ENCODE data around the gene EYA2.
"Not testable (repeated sequence)": the region's sequence is repeated elsewhere in the genome, so short reads cannot be mapped to it uniquely, and the experiment has no call there.

EYA2 gene

DNA sequence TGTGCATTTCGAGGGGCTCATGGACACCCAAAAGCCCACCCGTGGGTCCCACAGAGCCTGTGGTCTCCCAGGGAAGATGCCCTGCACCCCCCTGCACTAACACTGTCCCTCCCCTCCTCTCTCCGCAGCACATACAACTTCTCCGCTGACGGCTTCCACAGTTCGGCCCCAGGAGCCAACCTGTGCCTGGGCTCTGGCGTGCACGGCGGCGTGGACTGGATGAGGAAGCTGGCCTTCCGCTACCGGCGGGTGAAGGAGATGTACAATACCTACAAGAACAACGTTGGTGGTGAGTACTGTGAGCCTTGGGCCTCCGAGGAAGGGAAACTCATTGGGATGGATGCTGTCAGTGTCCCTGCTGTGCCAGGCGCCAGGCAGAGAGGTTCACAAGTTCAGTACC, 277.9 kb downstream of the EYA2 start:
- WGBS: 92% methylated on average over 16 of the region's 16 CpGs
- Histone ChIP-seq H3K4me1 (ENCODE audit: insufficient read depth, low read length) (no peaks in the 10 kb centered on the region), H3K27ac (ENCODE audit: low read depth, low read length) (no peak overlapping the region), H3K36me3 (ENCODE audit: insufficient read depth, low read length) (no peaks in the 10 kb centered on the region), H3K9me3 (ENCODE audit: insufficient read depth, low read depth, low read length) (no peaks in the 10 kb centered on the region), H3K9ac (ENCODE audit: low read depth, low read length) (no peak overlapping the region), H3K4me3 (ENCODE audit: low read length) (no peak overlapping the region), H3K27me3 (ENCODE audit: insufficient read depth, low read length) (no peaks in the 10 kb centered on the region)

DNA sequence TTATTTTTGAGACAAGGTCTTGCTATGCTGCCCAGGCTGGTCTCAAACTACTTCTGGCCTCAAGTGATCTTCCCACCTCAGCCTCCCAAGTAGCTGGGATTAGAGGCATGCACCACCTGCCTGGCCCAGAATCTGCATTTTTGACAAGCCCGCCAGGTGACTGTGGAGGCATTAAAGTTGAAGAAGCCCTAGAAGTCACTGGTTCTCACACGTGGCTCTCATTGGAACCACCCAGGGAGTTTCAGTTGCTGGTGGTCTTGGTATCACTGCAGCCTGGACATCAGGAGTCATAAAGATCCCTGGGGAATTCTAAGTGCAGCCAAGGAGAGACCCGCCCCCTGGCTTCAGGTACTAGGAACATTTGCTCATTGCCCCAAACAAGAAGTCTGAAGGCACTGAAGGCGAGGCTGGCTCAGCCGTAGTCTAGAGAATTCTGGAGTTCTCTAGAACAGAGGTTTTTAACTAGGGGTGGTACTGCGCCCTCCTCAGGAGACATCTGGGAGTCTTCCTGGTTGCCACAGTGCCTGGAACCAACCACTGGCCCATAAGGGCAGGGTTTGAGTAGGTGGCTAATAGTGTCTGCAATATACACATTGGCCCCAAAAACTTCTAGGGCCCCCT, 279.1 kb downstream of the EYA2 start:
- H3K9ac ChIP-seq (ENCODE audit: low read depth, low read length): no peak overlapping the region
- no peaks in the 10 kb centered on the region for H3K4me1 ChIP-seq (ENCODE audit: insufficient read depth, low read length)
- no peak overlapping the region for H3K27ac ChIP-seq (ENCODE audit: low read depth, low read length)
- H3K4me3 ChIP-seq (ENCODE audit: low read length): no peak overlapping the region
- 88% methylated on average over 6 of the region's 6 CpGs for WGBS
- H3K36me3 ChIP-seq (ENCODE audit: insufficient read depth, low read length): no peaks in the 10 kb centered on the region
- H3K27me3 ChIP-seq (ENCODE audit: insufficient read depth, low read length): no peaks in the 10 kb centered on the region
- H3K9me3 ChIP-seq (ENCODE audit: insufficient read depth, low read depth, low read length): no peaks in the 10 kb centered on the region

- Histone ChIP-seq H3K4me1 (ENCODE audit: insufficient read depth, low read length) (no peaks in the 10 kb centered on the region), H3K27me3 (ENCODE audit: insufficient read depth, low read length) (no peaks in the 10 kb centered on the region), H3K4me3 (ENCODE audit: low read length) (no peak overlapping the region), H3K27ac (ENCODE audit: low read depth, low read length) (no peak overlapping the region), H3K9me3 (ENCODE audit: insufficient read depth, low read depth, low read length) (no peaks in the 10 kb centered on the region), H3K36me3 (ENCODE audit: insufficient read depth, low read length) (no peaks in the 10 kb centered on the region), H3K9ac (ENCODE audit: low read depth, low read length) (no peak overlapping the region)
- WGBS: 93% methylated on average over 21 of the region's 21 CpGs
Measured at GRCh38 chr20:47174456-47175243, 280.0 kb downstream of the EYA2 start.

DNA sequence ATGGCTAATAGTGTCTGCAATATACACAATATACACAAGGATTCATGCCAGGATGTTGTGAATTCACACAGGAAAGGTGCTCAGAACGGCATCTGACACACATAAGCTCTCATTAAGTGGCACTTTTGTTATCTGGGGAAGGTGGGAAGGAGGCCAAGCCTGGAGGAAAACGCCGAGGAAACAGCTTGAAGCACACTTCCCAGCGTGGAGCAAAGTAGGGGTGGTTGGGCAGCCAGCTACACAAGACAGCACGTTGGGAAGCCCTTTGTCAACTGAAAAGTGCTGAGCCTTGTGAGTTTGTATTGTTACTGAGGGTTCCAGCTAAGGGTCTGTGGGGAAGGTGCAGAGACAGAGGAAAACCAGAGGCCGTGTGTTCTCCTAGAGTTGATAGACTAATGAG, 280.9 kb downstream of the EYA2 start:
- WGBS: 59% methylated on average over 6 of the region's 6 CpGs

DNA sequence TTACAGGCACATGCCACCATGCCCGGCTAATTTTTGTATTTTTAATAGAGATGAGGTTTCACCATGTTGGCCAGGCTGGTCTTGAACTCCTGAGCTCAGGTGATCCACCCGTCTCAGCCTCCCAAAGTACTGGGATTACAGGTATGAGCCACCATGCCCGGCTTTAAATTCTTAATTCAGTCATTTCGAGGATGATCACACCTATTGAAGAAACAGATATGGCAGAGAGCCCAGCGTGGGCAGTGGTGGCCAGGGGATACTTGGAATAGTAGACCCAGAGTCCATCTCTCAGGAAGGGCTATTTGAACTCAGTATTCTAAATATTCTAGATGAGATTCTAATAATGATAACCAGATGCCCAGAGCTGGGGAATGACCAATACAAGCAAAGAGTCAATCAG, 281.6 kb downstream of the EYA2 start:
- not testable (repeated sequence) for H3K27ac ChIP-seq (ENCODE audit: low read depth, low read length); H3K4me1 ChIP-seq (ENCODE audit: insufficient read depth, low read length); H3K9ac ChIP-seq (ENCODE audit: low read depth, low read length); H3K27me3 ChIP-seq (ENCODE audit: insufficient read depth, low read length); H3K9me3 ChIP-seq (ENCODE audit: insufficient read depth, low read depth, low read length); H3K36me3 ChIP-seq (ENCODE audit: insufficient read depth, low read length); H3K4me3 ChIP-seq (ENCODE audit: low read length)
- WGBS: 78% methylated on average over 5 of the region's 5 CpGs

More for the DNA sequence above, 280.9 kb downstream of the EYA2 start:
- no peak overlapping the region for H3K9ac ChIP-seq (ENCODE audit: low read depth, low read length)
- H3K9me3 ChIP-seq (ENCODE audit: insufficient read depth, low read depth, low read length): no peaks in the 10 kb centered on the region
- H3K27me3 ChIP-seq (ENCODE audit: insufficient read depth, low read length): no peaks in the 10 kb centered on the region
- H3K36me3 ChIP-seq (ENCODE audit: insufficient read depth, low read length): no peaks in the 10 kb centered on the region
- H3K4me1 ChIP-seq (ENCODE audit: insufficient read depth, low read length): no peaks in the 10 kb centered on the region
- no peak overlapping the region for H3K27ac ChIP-seq (ENCODE audit: low read depth, low read length)
- H3K4me3 ChIP-seq (ENCODE audit: low read length): no peak overlapping the region

- H3K36me3 ChIP-seq (ENCODE audit: insufficient read depth, low read length): no peaks in the 10 kb centered on the region
- no peaks in the 10 kb centered on the region for H3K27me3 ChIP-seq (ENCODE audit: insufficient read depth, low read length)
- H3K9me3 ChIP-seq (ENCODE audit: insufficient read depth, low read depth, low read length): no peaks in the 10 kb centered on the region
- 64% methylated on average over 3 of the region's 3 CpGs for WGBS
- H3K4me1 ChIP-seq (ENCODE audit: insufficient read depth, low read length): no peaks in the 10 kb centered on the region
- no peak overlapping the region for H3K4me3 ChIP-seq (ENCODE audit: low read length)
- no peak overlapping the region for H3K27ac ChIP-seq (ENCODE audit: low read depth, low read length)
- H3K9ac ChIP-seq (ENCODE audit: low read depth, low read length): no peak overlapping the region
Measured at GRCh38 chr20:47178277-47178676, 283.6 kb downstream of the EYA2 start.

DNA sequence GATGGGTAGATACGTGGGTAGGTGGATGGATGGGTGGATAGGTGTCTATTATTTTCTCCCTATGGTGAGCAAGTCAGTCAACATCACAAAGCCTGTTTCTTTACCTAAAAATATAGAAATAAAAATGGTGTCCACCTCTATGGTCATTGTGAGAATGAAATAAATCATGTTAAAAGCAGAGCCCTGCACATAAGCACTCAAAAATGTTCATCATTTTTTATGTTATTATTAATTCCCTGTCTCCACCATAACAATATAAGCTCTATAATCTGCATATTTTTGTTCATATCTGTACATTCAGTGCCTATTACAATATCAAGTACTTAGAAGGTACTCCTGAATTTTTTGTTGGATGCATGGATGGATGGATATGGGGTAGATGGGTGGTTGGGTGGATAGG, 284.2 kb downstream of the EYA2 start:
- Histone ChIP-seq H3K27me3 (ENCODE audit: insufficient read depth, low read length) (no peaks in the 10 kb centered on the region), H3K4me1 (ENCODE audit: insufficient read depth, low read length) (no peaks in the 10 kb centered on the region), H3K36me3 (ENCODE audit: insufficient read depth, low read length) (no peaks in the 10 kb centered on the region), H3K9ac (ENCODE audit: low read depth, low read length) (no peak overlapping the region), H3K4me3 (ENCODE audit: low read length) (no peak overlapping the region), H3K27ac (ENCODE audit: low read depth, low read length) (no peak overlapping the region), H3K9me3 (ENCODE audit: insufficient read depth, low read depth, low read length) (no peaks in the 10 kb centered on the region)
- WGBS: 29% methylated on average over 1 of the region's 1 CpG

- no peak overlapping the region for H3K27ac ChIP-seq (ENCODE audit: low read depth, low read length)
- no peak overlapping the region for H3K9ac ChIP-seq (ENCODE audit: low read depth, low read length)
- H3K9me3 ChIP-seq (ENCODE audit: insufficient read depth, low read depth, low read length): no peaks in the 10 kb centered on the region
- H3K4me1 ChIP-seq (ENCODE audit: insufficient read depth, low read length): no peaks in the 10 kb centered on the region
- no peaks in the 10 kb centered on the region for H3K27me3 ChIP-seq (ENCODE audit: insufficient read depth, low read length)
- no peaks in the 10 kb centered on the region for H3K36me3 ChIP-seq (ENCODE audit: insufficient read depth, low read length)
- no peak overlapping the region for H3K4me3 ChIP-seq (ENCODE audit: low read length)
Measured at GRCh38 chr20:47179267-47179666, 284.6 kb downstream of the EYA2 start.

GRCh38 chr20:47181056-47181862, 286.6 kb downstream of the EYA2 start:
- Histone ChIP-seq H3K9me3 (ENCODE audit: insufficient read depth, low read depth, low read length) (no peaks in the 10 kb centered on the region), H3K27me3 (ENCODE audit: insufficient read depth, low read length) (no peaks in the 10 kb centered on the region), H3K27ac (ENCODE audit: low read depth, low read length) (no peak overlapping the region), H3K4me3 (ENCODE audit: low read length) (no peak overlapping the region), H3K4me1 (ENCODE audit: insufficient read depth, low read length) (no peaks in the 10 kb centered on the region), H3K9ac (ENCODE audit: low read depth, low read length) (no peak overlapping the region), H3K36me3 (ENCODE audit: insufficient read depth, low read length) (no peaks in the 10 kb centered on the region)
- 71% methylated on average over 5 of the region's 5 CpGs for WGBS

DNA sequence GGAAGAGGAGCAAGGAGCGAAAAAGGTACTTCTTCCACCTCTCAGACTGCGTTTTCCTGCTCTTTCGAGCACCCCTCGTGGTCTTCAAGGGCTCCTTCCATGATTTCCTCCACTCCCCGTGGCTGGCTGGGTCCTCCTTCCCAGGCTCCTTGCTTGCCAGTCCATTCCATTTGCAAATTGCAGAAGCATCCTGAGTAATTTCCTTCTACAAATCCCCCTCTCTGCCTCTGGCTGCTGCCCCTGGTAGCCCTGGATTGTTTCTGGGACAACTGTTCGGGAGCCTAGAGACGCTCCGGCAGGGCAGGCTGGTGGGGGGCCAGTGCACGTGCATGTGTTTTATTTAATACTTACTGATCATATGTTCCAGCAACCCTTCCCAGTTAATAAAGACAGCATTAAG, 288.7 kb downstream of the EYA2 start:
- Histone ChIP-seq H3K27me3 (ENCODE audit: insufficient read depth, low read length) (no peaks in the 10 kb centered on the region), H3K27ac (ENCODE audit: low read depth, low read length) (no peak overlapping the region), H3K4me1 (ENCODE audit: insufficient read depth, low read length) (no peaks in the 10 kb centered on the region), H3K36me3 (ENCODE audit: insufficient read depth, low read length) (no peaks in the 10 kb centered on the region), H3K4me3 (ENCODE audit: low read length) (no peak overlapping the region), H3K9me3 (ENCODE audit: insufficient read depth, low read depth, low read length) (no peaks in the 10 kb centered on the region), H3K9ac (ENCODE audit: low read depth, low read length) (no peak overlapping the region)
- 89% methylated on average over 9 of the region's 9 CpGs for WGBS

DNA sequence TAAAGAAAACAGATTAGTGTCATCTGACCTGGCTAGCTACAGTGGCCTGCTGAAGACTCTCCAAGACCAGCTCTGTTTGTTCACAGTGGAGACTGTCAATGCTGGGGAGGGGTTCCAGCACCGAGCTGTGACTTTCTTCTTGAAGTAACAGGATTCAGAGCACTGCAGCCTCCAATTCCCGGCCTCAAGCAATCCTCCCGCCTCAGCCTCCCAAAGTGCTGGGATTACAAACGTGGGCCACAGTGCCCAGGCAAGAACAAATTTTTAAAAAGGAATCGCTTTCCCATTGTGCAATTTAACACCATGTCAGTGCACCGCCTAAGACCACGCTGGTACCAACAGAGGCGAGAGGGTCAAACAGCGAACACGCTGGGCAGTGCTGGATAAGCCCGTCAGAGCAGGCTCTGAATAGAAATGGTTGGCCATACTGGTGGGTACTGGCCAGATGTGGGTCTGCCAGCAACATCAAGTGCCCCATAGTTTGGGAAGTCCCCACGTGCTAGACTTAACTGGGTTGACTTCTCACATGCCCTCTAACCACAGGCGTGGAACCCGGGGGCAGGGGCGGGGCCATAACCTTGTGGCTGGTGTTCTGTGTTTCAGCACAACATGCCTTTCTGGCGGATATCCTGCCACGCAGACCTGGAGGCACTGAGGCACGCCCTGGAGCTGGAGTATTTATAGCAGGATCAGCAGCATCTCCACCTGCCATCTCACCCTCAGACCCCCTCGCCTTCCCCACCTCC, 293.0 kb downstream of the EYA2 start:
- Histone ChIP-seq H3K9ac (ENCODE audit: low read depth, low read length) (no peak overlapping the region), H3K9me3 (ENCODE audit: insufficient read depth, low read depth, low read length) (no peaks in the 10 kb centered on the region), H3K36me3 (ENCODE audit: insufficient read depth, low read length) (no peaks in the 10 kb centered on the region), H3K4me1 (ENCODE audit: insufficient read depth, low read length) (0 out of 2 replicates have a peak, but pooled peaks cover 5% of the 10 kb centered on the region), H3K27ac (ENCODE audit: low read depth, low read length) (no peak overlapping the region), H3K27me3 (ENCODE audit: insufficient read depth, low read length) (no peaks in the 10 kb centered on the region), H3K4me3 (ENCODE audit: low read length) (no peak overlapping the region)
- WGBS: 78% methylated on average over 19 of the region's 19 CpGs

Data from HUES64 (cell line).